HCT116 (cell line): ENCODE results near the gene FKBP9. TPM values are rescaled to one million over a fixed set of nuclear protein-coding genes. Genes with fewer than 3 reads are reported as not detected.
"Not testable (repeated sequence)": the region's sequence is repeated elsewhere in the genome, so short reads cannot be mapped to it uniquely, and the experiment has no call there.

Experiments used
- ATAC-seq: fragments of 200-7000 bp; cut with Tn5 transposase; 2 replicates; pipeline ENCODE4 v1.9.1; 2020; ENCODE audit warnings: mild to moderate bottlenecking, moderate library complexity
- BruUV-seq: library from RNA; stranded (reverse); fragments of 400-500 nt; replicated peaks from 2 replicates; lab custom pipeline; 2021; lab: Mats Ljungman, UMichigan
- CTCF ChIA-PET: fragments of 300-600 bp; sonication (Branson Sonifier 250); formaldehyde crosslinking; loops from one replicate; lab custom pipeline; 2021; ENCODE audit warnings: antibody characterized with exemption; lab: Charles Lee
- POLR2A ChIA-PET: fragments of 300-600, 350-600 bp; sonication (Branson Sonifier 250); formaldehyde crosslinking; loops from one replicate; lab custom pipeline; 2021; ENCODE audit warnings: antibody characterized with exemption; lab: Charles Lee
- RAD21 ChIA-PET, 2 experiments: fragments of 300-600 bp; sonication (Branson Sonifier 250); formaldehyde crosslinking; loops; one replicate each; lab custom pipeline; 2023; ENCODE audit warnings: low total read pairs in 2 of 2; ENCODE audit not compliant: uncharacterized antibody in 2 of 2, unreplicated experiment in 2 of 2, low non-redundant PET in 1 of 2; lab: Charles Lee
- DNase-seq: peaks from one replicate; pipeline ENCODE4 v3.0.0-alpha.2; 2010; ENCODE audit warnings: low read depth, low spot score
- H2AFZ ChIP-seq: fragments of 200-600 bp; shearing (Covaris generic), sonication (generic); 2 replicates; pipeline ENCODE4 v1.6.1; 2017; ENCODE audit warnings: low read depth, mixed run types, mixed read lengths, antibody characterized with exemption, low read length; ENCODE audit not compliant: poor library complexity, severe bottlenecking
- H3K27ac ChIP-seq: 2 replicates; pipeline ENCODE4 v1.5.1; 2012; ENCODE audit warnings: low read depth, low read length
- H3K27me3 ChIP-seq: fragments of 200-600 bp; sonication (generic); 2 replicates; pipeline ENCODE4 v1.6.1; 2016; ENCODE audit warnings: mixed run types, low read length, mixed read lengths; ENCODE audit not compliant: insufficient read depth
- H3K36me3 ChIP-seq, 2 experiments: fragments of 200-500 bp in 1 of 2; fragments of 200-600 bp in 1 of 2; sonication (Bioruptor generic) in 1 of 2; sonication (generic) in 1 of 2; 2 replicates each; pipeline versions ENCODE4 v1.5.1 to v1.6.1; 2014 to 2016; ENCODE audit warnings: low read length in 2 of 2, inconsistent platforms in 1 of 2, mixed read lengths in 1 of 2, mixed run types in 1 of 2; ENCODE audit not compliant: insufficient read depth in 2 of 2, control insufficient read depth in 1 of 2
- H3K4me1 ChIP-seq, 2 experiments: fragments of 200-600 bp in 1 of 2; sonication (generic) in 1 of 2; 2 replicates each; pipeline versions ENCODE4 v1.5.1 to v1.6.1; 2012 to 2017; ENCODE audit warnings: low read length in 2 of 2, inconsistent platforms in 1 of 2, mild to moderate bottlenecking in 1 of 2, mixed read lengths in 1 of 2, mixed run types in 1 of 2, moderate library complexity in 1 of 2; ENCODE audit not compliant: insufficient read depth in 2 of 2, control insufficient read depth in 1 of 2
- H3K4me2 ChIP-seq: fragments of 200-600 bp; sonication (generic); 2 replicates; pipeline ENCODE4 v1.6.1; 2017; ENCODE audit warnings: mixed run types, low read length, mixed read lengths
- H3K4me3 ChIP-seq, 2 experiments: fragments of 200-600 bp in 1 of 2; sonication (generic) in 1 of 2; replicated peaks in 1 of 2; 2 replicates each; pipeline ENCODE4 v1.5.1; 2011 to 2016; ENCODE audit warnings: low read length in 2 of 2, control low read depth in 1 of 2, low read depth in 1 of 2, mild to moderate bottlenecking in 1 of 2, mixed read lengths in 1 of 2, mixed run types in 1 of 2
- H3K79me2 ChIP-seq: fragments of 200-600 bp; sonication (generic); 2 replicates; pipeline ENCODE4 v1.6.1; 2017; ENCODE audit warnings: mild to moderate bottlenecking, mixed run types, low read length, moderate library complexity, mixed read lengths; ENCODE audit not compliant: insufficient read depth
- H3K9ac ChIP-seq: fragments of 200-600 bp; sonication (generic); 2 replicates; pipeline ENCODE4 v1.6.1; 2016; ENCODE audit warnings: low read length, mixed read lengths
- H3K9me2 ChIP-seq: fragments of 200-600 bp; sonication (generic), shearing (Covaris generic); 2 replicates; pipeline ENCODE4 v1.6.1; 2017; ENCODE audit warnings: mixed run types, mild to moderate bottlenecking, moderate library complexity; ENCODE audit not compliant: insufficient read depth
- H3K9me3 ChIP-seq, 2 experiments: fragments of 200-500 bp in 1 of 2; fragments of 200-600 bp in 1 of 2; sonication (Bioruptor generic) in 1 of 2; sonication (generic) in 1 of 2; 2 replicates each; pipeline ENCODE4 v1.6.1; 2014 to 2017; ENCODE audit warnings: low read length in 2 of 2, mixed read lengths in 2 of 2, inconsistent platforms in 1 of 2, low read depth in 1 of 2, mild to moderate bottlenecking in 1 of 2, mixed run types in 1 of 2, moderate library complexity in 1 of 2; ENCODE audit not compliant: control insufficient read depth in 1 of 2, insufficient read depth in 1 of 2
- H4K20me1 ChIP-seq: fragments of 200-600 bp; sonication (generic), shearing (Covaris generic); 2 replicates; pipeline ENCODE4 v1.6.1; 2017; ENCODE audit warnings: mixed run types, mild to moderate bottlenecking, moderate library complexity; ENCODE audit not compliant: insufficient read depth
- intact Hi-C: fragments of 100-400 bp; cut with micrococcal nuclease; formaldehyde crosslinking; loops from 2 replicates; pipeline ENCODE4 v1.10.0; 2022
- total RNA-seq: library from RNA; stranded (reverse); gene quantifications from one replicate; pipeline ENCODE4 v1.2.1, GENCODE V29; 2021; ENCODE audit not compliant: unreplicated experiment

The FKBP9 gene
- total RNA-seq, 1 experiment from 2014 or later, result 85.6 TPM

- H3K4me3 ChIP-seq, ATAC-seq, H3K9me3 ChIP-seq, intact Hi-C loops, H4K20me1 ChIP-seq, H3K36me3 ChIP-seq, H3K4me1 ChIP-seq, H2AFZ ChIP-seq, H3K4me2 ChIP-seq, H3K27ac ChIP-seq, H3K79me2 ChIP-seq, H3K9me2 ChIP-seq, H3K27me3 ChIP-seq, DNase-seq, BruUV-seq, POLR2A ChIA-PET, CTCF ChIA-PET, RAD21 ChIA-PET, H3K9ac ChIP-seq: not testable (repeated sequence)
Measured at GRCh38 chr7:33004104-33004616, 46.9 kb downstream of the FKBP9 start.

DNA sequence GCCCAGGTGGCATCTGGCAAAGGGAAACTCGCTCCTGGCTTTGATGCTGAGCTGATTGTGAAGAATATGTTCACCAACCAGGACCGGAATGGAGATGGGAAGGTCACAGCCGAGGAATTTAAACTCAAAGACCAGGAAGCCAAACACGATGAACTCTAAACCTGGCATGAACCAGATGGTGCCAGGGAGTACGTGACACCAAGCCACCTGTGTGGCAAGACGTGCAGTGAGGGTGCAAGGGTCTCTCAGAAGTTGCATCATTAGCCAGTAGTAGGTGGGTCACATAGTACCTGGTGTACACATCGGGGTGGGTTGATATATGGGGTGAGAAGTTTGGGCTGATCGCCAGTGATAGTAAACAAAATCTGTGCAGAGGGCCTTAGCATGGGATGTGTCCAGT, 48.0 kb downstream of the FKBP9 start:
- H4K20me1 ChIP-seq, H3K4me2 ChIP-seq, H3K4me1 ChIP-seq, H2AFZ ChIP-seq, CTCF ChIA-PET, DNase-seq, H3K9ac ChIP-seq, H3K27ac ChIP-seq, H3K36me3 ChIP-seq, ATAC-seq, BruUV-seq, RAD21 ChIA-PET, H3K9me3 ChIP-seq, H3K9me2 ChIP-seq, H3K4me3 ChIP-seq, intact Hi-C loops, POLR2A ChIA-PET, H3K27me3 ChIP-seq, H3K79me2 ChIP-seq: not testable (repeated sequence)

DNA sequence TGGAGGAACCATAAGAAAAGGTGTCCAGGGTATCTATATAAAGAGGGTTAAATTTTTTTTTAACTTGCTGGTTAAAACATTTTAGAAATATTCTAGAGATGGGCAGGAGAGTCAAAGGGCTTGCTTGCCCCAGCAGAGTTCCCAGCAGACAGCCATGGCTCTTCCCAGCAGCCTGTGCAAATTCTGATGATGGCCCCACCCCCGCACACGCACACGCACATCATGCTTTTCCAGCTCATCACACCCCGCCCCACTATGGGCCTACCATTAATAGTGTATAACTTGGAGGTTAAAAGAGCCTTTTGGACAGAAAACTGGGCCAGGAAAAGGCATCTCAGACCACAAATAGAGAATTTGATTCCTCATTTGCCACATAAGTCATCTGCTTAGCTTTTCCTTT, 48.5 kb downstream of the FKBP9 start:
- H3K36me3 ChIP-seq, H3K27me3 ChIP-seq, H3K9me3 ChIP-seq, POLR2A ChIA-PET, H4K20me1 ChIP-seq, RAD21 ChIA-PET, H3K4me3 ChIP-seq, DNase-seq, CTCF ChIA-PET, ATAC-seq, H3K4me2 ChIP-seq, H3K4me1 ChIP-seq, H3K27ac ChIP-seq, H3K9ac ChIP-seq, H2AFZ ChIP-seq, intact Hi-C loops, H3K9me2 ChIP-seq, H3K79me2 ChIP-seq: not testable (repeated sequence)
- BruUV-seq, result TSS peak; percentile 60
